Kidney glomerular epithelial cell (primary cell): ENCODE data around the gene CRY2.

Source experiments
- DNase-seq: peaks from one replicate; lab custom pipeline; 2025; lab: John Stamatoyannopoulos, UW

Gene CRY2

DNA sequence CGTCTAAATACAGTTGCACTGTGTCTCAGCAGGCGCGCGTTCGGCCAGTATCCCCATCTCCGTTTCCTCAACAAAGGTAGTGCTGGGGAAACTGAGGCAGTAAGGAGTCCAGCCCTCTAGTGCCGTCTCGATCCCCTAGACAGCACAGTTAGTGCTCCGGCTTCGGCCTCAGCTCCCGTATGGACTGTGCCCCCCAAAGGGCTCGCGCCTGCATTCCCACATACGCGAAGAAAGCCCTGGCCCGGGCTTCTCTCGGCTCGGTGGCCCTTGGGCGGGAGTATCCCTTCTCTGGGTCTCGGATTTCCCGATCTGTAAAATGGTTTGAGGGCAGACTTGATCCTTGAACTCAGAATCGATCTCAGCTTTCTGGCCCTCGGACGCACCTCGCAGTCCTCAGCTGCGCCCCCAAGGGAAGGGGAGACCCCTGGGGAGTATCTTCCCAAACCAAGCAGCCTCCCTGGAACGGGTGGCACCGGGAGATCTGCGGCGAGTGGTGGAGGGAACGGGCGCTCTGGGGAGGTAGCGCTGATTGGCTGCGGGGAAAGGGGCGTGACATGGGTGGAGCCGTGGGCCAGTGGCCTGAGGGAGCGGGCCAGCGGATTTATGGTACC, 71.2 kb downstream of the CRY2 start:
- DNase-seq = peak; percentile 60

DNA sequence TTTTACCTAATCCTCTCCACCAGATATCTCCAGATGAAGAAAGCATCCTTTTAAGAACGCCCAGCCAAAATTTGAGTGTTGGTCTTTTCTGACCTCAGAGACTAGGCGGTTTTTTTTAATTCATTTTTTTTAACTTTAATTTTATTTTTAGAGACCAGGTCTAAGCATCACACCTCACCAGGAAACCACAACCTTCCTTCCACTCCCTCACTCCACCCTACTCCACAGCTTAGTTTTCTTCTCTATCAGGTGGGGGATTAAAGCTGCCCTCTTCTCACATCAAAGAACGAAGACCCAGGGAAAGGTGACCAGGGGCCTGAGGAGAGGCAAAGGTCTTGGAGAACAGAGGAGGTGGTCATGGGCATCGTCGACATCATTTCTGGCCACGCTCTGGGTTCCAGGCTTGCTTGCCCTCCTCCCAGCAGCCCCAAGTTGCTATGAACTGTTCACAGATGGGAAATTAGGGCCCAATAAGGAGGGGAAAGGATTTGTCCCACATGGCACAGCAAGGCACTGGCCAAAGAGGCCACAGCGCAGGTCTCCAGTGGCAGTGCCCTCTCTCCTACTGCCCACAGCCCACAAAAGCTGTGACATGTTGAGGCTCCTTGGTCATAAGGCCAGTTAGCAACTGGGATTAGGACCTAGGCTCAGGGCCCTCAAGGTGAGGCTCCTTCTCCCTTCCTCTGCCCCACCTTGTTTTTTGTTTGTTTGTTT, 71.8 kb downstream of the CRY2 start:
- DNase-seq = no peak

DNA sequence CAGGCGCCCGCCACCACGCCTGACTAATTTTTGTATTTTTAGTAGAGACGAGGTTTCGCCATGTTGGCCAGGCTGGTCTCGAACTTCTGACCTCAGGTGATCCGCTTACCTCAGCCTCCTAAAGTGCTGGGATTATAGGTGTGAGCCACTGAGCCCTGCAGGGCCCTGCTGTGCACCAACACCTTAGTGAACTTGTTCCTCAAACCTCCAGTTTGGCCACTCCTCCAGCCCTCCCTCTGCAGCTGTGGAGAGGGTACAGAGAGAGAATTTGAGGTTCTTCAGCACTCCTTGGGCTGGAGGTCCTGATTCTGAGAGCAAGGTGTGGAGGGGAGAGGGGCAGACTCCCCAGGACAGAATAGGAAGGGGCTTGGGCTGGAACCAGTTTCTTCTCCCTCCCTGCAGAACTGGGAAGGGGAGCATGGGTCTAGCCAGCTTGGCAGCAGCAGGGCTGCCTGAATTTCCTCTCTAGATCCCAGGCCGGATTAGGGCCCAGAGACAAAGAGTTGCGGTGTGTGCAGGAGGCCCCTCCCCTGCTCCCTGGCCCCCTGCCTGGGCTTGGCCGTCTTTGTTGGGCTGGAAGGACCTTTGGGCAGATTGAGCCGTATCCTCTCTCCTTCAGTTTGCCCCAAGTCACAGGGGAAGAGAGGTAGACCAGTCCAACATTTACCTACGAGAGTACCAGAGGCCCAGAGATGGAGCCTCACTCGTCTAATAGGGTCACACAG, 72.7 kb downstream of the CRY2 start:
- no peak for DNase-seq

DNA sequence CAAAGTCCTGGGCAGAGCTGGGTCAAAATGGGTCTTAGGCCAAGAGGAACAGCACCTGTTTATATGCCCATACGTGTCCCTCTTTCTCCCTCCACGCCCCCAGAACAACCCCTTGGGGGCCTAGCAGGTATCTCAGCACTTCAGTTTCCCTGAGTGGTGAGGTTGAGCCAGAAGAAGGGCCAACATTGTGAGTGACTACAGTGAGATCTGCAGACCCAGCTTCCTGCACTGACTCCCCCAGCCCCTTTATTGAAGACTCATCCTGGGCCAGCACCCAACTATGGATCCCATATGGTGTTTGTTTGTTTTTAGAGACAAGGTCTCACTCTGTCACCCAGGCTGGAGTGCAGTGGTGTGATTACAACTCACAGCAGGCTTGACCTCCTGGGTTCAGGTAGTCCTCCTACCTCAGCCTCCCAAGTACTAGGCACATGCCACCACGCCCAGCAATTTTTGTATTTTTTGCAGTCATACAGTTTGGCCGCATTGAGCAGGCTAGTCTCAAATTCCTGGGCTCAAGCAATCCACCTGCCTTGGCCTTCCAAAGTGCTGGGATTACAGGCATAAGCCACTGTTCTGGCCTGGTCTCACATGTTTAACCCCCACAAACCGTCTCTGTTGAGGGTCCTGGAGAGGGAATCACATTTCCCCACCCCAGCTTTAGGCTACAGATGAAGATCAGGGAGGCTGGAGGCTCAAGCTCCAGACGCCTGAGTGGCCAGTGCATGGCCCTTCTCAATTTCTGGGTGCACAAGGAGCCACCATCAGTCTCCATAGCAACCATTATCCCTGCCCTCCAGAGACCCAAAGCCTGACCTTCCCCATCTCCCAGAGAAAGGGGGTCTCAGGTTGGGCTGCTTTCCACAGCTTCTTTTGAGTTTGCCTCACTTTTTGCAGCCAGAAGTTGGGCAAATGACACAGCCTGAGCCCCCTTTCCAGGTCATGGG, 73.5 kb downstream of the CRY2 start:
- no peak for DNase-seq

DNA sequence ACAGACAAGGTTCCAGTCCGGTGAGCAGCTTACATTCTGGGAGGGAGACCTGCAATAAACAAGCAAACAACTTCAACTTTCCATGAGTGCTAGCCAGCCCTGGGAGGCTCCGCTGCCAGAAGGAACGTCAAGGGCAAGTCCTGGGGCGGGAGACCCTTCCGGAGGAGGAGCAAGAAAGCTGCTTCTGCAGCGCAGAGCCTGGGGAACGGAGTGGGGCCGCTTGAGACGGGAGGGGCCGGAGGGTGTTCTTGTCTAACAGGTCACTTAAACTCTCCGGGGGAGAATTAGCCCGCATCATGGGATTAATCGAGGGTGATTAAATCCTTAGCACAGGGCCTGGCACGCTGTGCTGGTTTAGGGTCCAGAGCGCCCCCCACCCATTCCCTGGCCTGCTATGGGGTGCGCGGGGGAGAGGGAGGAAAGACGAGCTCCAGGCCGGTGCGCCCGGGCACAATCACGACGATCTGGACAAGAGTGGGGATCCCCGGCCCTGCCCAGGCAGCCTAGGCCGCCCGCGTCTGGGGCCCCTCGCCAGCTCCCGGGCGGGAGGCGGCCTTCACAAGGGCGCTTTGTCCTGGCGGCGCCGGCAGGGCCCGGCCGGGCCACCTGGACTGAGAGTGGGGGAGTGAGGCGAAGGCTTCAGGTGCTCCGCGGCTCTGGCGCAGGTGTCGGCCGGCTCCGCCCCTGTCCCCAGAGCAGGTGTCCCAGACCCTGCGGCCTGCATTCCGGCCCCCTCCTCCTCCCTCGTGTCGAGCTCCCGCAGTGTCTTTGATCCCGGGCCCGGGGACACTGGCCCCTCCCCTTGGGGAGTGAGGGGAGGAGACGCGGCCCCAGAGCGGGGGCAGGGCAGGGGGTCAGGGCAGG, 74.5 kb downstream of the CRY2 start:
- DNase-seq = no peak

DNA sequence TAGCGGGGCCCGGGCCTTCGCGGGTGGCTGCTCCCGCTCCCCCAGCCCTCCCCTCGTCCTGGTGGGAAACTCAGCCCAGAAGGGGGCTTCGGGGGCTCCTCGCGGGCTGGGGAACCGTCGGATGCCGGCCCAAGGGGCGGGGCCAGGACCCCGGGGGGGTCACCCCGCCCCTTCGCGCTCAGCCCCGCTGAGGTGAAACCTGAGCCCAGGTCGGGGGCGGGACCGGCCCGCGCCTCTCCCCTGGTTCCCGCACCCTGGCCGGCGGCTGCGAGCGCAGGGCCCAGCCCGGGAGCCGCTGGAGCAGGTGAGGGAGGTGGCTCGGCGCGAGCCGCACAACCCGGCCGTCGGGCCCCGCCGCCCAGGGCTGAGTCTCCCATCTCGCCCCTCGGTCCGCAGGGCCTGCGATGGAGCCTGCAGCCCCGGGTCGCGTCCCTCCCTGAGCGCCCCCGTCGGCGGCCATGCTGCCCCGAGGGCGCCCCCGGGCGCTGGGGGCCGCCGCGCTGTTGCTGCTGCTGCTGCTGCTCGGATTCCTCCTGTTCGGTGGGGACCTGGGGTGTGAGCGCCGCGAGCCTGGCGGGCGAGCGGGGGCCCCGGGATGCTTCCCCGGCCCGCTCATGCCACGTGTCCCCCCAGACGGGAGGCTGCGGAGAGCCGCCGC, 75.3 kb downstream of the CRY2 start, which contains the start of gene LARGE2:
Gene LARGE2 (plus strand): TSS at position 232 of the 658 bp plus-strand sequence. CDS start 227 bp downstream, at position 459.
- DNase-seq = no peak

DNA sequence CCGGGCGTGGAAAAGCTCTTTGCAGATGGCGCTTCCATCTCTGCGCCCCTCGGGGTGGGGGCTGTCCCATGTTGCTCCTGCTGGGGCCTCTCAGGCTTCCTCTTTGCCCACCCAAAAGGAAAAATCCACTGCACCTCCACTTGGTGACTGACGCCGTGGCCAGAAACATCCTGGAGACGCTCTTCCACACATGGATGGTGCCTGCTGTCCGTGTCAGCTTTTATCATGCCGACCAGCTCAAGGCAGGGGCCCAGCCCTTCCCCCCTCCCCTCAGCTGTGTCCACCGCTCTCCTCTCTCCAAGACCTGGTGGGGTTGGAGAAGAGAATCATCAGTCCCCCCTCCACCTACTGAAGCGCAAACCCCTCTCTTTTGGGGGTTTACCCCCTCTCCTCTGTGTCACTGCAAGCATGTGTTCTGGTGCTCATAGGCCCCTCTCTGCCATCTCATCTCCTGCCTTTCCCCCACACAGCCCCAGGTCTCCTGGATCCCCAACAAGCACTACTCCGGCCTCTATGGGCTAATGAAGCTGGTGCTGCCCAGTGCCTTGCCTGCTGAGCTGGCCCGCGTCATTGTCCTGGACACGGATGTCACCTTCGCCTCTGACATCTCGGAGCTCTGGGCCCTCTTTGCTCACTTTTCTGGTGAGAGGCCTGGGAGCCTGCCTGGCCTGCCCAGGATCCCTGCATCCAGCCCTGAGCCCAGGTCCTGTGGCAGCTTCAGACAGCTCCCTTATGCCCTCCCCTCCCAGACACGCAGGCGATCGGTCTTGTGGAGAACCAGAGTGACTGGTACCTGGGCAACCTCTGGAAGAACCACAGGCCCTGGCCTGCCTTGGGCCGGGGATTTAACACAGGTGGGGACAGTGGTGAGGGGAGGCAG, 77.0 kb downstream of the CRY2 start:
- no peak for DNase-seq

DNA sequence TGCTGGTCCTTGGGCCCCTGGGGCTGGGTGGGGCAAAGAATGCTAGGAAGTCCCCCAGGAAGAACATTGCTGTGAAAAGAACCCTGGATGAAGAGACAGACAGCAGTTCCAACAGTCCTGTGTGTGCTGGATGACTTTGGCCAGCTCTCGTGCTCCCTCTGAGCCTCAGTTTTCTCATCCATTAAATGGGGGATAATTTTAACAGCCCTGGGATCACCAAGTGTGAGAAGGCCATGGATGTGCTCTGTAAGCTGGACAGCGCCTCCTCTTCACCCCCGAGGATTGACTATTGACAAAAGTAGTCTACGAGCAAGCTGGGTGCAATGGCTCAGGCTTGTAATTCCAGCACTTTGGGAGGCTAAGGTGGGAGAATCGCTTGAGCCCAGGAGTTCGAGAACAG, 77.7 kb downstream of the CRY2 start:
- no peak for DNase-seq

DNA sequence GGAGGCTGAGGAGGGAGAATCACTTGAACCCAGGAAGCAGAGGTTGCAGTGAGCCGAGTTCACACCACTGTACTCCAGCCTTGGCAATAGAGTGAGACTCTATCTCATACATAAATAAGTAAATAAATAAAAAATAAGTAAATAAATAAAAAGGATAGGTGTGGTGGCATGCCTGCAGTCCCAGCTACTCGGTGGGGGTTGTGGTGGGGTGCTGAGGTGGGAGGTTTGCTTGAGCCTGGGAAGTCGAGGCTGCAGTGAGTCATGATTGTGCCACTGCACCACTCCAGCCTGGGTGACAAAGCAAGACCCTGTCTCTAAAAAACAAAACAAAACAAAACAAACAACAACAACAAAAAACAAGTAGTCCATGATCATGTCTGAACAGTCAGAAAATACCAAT, 78.3 kb downstream of the CRY2 start:
- DNase-seq = no peak

DNA sequence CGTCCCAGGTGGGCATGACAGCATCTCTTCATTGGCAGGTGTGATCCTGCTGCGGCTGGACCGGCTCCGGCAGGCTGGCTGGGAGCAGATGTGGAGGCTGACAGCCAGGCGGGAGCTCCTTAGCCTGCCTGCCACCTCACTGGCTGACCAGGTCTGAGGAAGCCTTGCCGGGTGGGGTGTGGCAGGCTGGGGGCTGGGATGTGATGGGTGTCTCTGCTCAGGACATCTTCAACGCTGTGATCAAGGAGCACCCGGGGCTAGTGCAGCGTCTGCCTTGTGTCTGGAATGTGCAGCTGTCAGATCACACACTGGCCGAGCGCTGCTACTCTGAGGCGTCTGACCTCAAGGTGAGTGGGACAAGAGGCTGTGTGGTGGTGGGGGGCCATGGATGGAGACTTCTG, 78.7 kb downstream of the CRY2 start:
- no peak for DNase-seq

DNA sequence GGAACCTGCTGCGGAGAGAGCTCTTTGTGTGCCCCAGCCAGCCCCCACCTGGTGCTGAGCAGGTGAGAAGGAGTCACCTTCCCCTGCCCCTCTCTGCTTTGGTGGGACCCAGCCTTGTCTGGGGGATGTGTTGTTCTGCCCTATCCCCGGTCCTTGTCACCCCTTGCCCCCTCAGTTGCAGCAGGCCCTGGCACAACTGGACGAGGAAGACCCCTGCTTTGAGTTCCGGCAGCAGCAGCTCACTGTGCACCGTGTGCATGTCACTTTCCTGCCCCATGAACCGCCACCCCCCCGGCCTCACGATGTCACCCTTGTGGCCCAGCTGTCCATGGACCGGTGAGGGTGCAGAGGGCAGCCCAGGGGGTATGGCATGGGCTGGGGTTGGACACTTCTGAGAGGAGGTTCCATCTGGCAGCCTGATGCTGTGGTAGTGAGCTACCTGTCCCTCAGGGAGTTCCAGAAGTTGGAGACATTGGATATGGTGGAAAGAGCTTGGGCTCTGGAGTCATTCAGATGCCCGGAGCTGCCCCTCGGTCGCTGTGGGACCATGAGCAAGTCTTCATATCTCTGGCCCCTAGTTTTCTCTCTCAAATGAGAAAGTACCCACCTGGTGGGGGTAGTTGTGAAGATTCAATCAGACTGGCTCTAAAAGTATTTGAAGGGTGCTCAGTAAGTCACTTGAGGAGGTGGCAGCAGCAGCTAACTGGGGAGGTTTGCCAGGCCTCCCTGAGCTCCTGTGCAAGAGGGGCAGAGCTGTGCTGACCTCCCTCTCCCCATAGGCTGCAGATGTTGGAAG, 79.5 kb downstream of the CRY2 start:
- no peak for DNase-seq

DNA sequence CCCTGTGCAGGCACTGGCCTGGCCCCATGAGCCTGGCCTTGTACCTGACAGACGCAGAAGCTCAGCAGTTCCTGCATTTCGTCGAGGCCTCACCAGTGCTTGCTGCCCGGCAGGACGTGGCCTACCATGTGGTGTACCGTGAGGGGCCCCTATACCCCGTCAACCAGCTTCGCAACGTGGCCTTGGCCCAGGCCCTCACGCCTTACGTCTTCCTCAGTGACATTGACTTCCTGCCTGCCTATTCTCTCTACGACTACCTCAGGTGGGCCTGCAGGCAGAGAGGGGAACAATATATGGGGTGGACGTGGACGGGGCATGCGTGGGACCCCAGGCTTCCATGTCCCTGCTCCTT, 80.0 kb downstream of the CRY2 start:
- DNase-seq = no peak

DNA sequence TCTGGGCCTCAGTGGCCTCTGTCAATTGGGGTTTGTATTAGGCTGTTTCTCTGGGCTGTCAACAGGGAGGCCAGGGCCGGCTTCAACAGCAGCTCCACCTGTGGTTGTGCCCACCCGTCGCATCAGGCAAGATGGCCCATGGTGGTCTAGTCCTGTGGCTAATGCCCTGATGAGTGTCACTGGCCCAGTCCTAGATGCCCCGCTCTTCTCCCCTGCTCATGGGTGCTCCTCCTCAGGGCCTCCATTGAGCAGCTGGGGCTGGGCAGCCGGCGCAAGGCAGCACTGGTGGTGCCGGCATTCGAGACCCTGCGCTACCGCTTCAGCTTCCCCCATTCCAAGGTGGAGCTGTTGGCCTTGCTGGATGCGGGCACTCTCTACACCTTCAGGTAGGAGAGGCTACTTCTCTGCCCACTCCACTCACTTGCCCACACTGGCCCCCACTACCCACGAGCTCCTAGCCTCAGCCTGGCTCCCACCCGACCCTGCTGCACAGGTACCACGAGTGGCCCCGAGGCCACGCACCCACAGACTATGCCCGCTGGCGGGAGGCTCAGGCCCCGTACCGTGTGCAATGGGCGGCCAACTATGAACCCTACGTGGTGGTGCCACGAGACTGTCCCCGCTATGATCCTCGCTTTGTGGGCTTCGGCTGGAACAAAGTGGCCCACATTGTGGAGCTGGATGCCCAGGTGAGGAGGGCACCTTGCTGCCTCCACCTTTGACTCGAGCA, 80.6 kb downstream of the CRY2 start:
- DNase-seq = no peak

DNA sequence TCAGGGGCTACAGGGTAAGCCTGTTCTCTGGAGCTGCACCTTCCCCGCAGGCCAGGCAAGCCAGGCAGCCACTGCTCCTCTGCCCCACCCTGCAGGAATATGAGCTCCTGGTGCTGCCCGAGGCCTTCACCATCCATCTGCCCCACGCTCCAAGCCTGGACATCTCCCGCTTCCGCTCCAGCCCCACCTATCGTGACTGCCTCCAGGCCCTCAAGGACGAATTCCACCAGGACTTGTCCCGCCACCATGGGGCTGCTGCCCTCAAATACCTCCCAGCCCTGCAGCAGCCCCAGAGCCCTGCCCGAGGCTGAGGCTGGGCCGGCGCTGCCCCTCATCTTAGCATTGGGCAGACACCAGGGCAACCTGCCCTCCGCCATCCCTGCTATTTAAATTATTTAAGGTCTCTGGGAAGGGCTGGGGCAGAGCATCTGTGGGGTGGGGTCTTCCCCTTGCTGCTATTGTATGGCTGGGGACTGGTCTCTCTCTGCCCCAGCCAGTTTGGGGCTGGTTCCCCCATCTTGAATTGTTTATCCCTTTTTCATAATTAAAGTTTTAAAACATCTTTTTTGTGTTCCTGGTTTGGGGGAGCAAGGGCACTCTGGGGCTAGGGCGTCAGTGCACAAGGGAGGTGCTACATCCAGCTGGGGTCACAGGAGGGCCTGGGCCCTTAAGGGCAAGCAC, 81.4 kb downstream of the CRY2 start:
- no peak for DNase-seq

DNA sequence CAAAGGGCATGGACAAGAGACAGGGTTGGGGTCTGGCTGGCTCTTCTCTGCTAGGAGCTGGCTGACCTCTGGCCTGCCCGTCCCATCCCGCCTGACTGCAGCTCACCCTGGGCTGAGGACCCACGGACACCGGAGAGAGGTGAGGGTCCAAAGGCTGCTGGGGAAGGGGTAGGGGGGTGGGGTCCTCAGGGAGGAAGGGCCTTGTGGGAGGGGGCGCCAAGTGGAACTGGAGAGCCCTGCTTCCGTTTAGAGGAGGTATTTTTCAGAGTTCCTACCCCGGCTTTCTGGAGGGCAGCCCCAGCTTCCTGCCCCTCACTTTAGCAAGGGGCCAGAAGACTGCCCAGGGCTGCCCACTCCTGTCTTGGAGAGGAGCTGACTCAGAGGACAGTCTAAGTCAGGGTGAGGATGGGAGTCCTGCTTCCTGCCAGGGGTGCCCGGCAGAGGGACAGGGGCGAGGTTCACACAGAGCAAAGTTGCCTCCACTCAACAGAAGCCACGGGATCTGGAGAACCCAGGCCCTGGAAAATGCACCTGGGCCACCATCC, 82.3 kb downstream of the CRY2 start:
- no peak for DNase-seq

DNA sequence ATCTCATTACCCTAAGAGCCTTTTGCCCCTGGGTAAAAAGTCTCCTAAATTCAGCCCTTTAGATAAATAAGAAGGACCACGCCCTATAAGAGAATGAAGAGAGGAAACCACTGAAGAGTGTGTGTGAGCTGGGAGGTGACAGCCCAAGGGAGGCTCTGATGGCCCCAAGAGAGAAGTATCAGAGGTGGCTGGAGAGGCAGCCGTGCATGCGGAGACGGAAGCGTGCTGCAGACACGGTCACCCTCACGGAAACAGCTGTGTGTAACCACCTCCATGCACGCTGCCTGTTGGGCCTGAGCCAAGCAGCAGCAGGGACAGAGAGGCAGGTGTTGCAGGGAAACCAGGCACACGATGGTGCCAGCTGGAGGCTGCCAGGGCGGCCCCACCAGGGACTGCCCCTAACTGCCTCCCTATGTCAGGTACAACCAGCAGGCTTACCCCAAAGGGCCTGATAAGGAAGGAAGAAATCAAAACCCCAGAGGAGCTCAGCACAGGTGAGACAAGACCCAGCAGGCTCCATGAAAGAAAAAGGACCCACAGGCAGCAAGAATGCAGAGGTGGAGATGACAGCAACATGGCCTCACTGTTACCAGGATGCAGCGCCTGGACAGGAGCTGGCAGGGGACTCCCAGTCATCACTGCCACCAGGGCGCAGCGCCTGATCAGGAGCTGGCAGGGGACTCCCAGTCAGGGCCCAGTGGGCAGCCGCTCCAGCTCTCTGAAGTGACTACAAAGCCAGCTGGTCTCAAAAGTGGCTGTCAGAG, 82.9 kb downstream of the CRY2 start:
- DNase-seq = no peak
